ENCODE data around the gene TNNT1.
"Not testable (repeated sequence)": the region's sequence is repeated elsewhere in the genome, so short reads cannot be mapped to it uniquely, and the experiment has no call there.

The TNNT1 gene

GRCh38 chr19:55166530-55167268 lies 17.7 kb upstream of the TNNT1 start, which contains the start of gene DNAAF3:
Gene DNAAF3 (minus strand): TSS chr19:55166613. CDS start chr19:55166413, 200 bp downstream.
- DNase-seq: peak; percentile 97

- peak; percentile 86 for DNase-seq
These were observed 17.0 kb upstream of the TNNT1 start for GRCh38 chr19:55165952-55166529.

- DNase-seq: no peak
These were observed 12.7 kb upstream of the TNNT1 start for GRCh38 chr19:55161571-55162322.

GRCh38 chr19:55160986-55161365 lies 12.0 kb upstream of the TNNT1 start:
- no peak for DNase-seq

GRCh38 chr19:55160128-55160985 lies 11.4 kb upstream of the TNNT1 start:
- peak; percentile 93 for DNase-seq

GRCh38 chr19:55158848-55159749 lies 10.1 kb upstream of the TNNT1 start:
- no peak for DNase-seq

- no peak for DNase-seq
These were observed 9.4 kb upstream of the TNNT1 start for GRCh38 chr19:55158423-55158822.

GRCh38 chr19:55157064-55157908 lies 8.3 kb upstream of the TNNT1 start, which contains the start of gene TNNI3:
Gene TNNI3 (minus strand): TSS chr19:55157732. CDS start chr19:55157589, 143 bp downstream.
- no peak for DNase-seq

- DNase-seq: no peak
These were observed 7.4 kb upstream of the TNNT1 start for GRCh38 chr19:55156202-55157063.

- DNase-seq: not testable (repeated sequence)
These were observed 6.8 kb upstream of the TNNT1 start for GRCh38 chr19:55155784-55156183.

- no peak for DNase-seq
These were observed 4.8 kb upstream of the TNNT1 start for GRCh38 chr19:55153652-55154264.

GRCh38 chr19:55152017-55152416 lies 3.0 kb upstream of the TNNT1 start:
- peak; percentile 99 for DNase-seq

- no peak for DNase-seq
These were observed 1.3 kb downstream of the TNNT1 start for GRCh38 chr19:55147545-55148251.

GRCh38 chr19:55146705-55147273 lies 2.2 kb downstream of the TNNT1 start:
- peak; percentile 83 for DNase-seq

GRCh38 chr19:55146078-55146704 lies 2.8 kb downstream of the TNNT1 start:
- DNase-seq: peak; percentile 67

- no peak for DNase-seq
These were observed 3.8 kb downstream of the TNNT1 start for GRCh38 chr19:55145232-55145631.

- no peak for DNase-seq
These were observed 7.3 kb downstream of the TNNT1 start for GRCh38 chr19:55141696-55142095.

GRCh38 chr19:55137915-55138314 lies 11.1 kb downstream of the TNNT1 start:
- no peak for DNase-seq
